Tibial nerve (tissue), 4 donors: ENCODE data around the gene COMMD7. TPM values are rescaled to one million over a fixed set of nuclear protein-coding genes. Genes with fewer than 3 reads are reported as not detected.

Experiments
- DNase-seq, 2 donors: peaks; one replicate each; pipeline ENCODE4 v3.0.0-alpha.2; 2019; ENCODE audit warnings: low spot score in 2 of 2
- H3K27ac ChIP-seq, 4 donors: fragments of 200-600 bp; sonication (generic) in 3 of 4; one replicate each; pipeline ENCODE4 v1.5.1; 2017 to 2019; ENCODE audit warnings: mild to moderate bottlenecking in 1 of 4
- H3K27me3 ChIP-seq, 2 donors: fragments of 200-600 bp; sonication (generic) in 1 of 2; one replicate each; pipeline versions ENCODE4 v1.5.1 to v1.6.0; 2017 to 2019
- H3K36me3 ChIP-seq, 3 donors: fragments of 200-600 bp; sonication (generic); one replicate each; pipeline ENCODE4 v1.5.1; 2018 to 2019
- H3K4me1 ChIP-seq, 4 donors: fragments of 200-600 bp; sonication (generic) in 3 of 4; one replicate each; pipeline ENCODE4 v1.5.1; 2017 to 2019
- H3K4me3 ChIP-seq, 4 donors: fragments of 200-600 bp; sonication (generic) in 3 of 4; one replicate each; pipeline ENCODE4 v1.5.1; 2017 to 2019; ENCODE audit warnings: mild to moderate bottlenecking in 1 of 4, moderate library complexity in 1 of 4
- H3K9me3 ChIP-seq, 4 donors: fragments of 200-600 bp; sonication (generic) in 3 of 4; one replicate each; pipeline ENCODE4 v1.5.1; 2017 to 2019
- EP300 ChIP-seq, 2 donors: sonication (generic); formaldehyde crosslinking; IDR thresholded peaks; one replicate each; pipeline ENCODE4 v1.6.1; 2017; ENCODE audit warnings: antibody characterized with exemption in 2 of 2, mild to moderate bottlenecking in 1 of 2
- POLR2A ChIP-seq, 2 donors: fragments of 450-650 bp; IDR thresholded peaks; one replicate each; pipeline ENCODE4 v1.6.1; 2017; ENCODE audit warnings: antibody characterized with exemption in 2 of 2, mild to moderate bottlenecking in 2 of 2, moderate library complexity in 2 of 2
- WGBS, 2 donors: methylation state at CpG; one replicate each; pipeline ENCODE4 v1.1.5; 2018; 5-methylcytosine and 5-hydroxymethylcytosine counted together
- total RNA-seq, 4 donors: library from RNA; depleted of rRNA; stranded (reverse); fragments of >200 nt; gene quantifications; one replicate each; pipeline ENCODE4 v1.1.0, GENCODE V29; 2016
- TF ChIP-seq, protein P1 (sequence below), 5 experiments: fragments of 200-600 bp in 3 of 5; fragments of 450-650 bp in 2 of 5; sonication (generic) in 3 of 5; IDR thresholded peaks; one replicate each; pipeline ENCODE4 v1.5.1; 2016 to 2019; ENCODE audit warnings: antibody characterized with exemption in 5 of 5, mild to moderate bottlenecking in 3 of 5, moderate library complexity in 2 of 5

COMMD7 gene
- total RNA-seq, 4 donors from 2014 or later = 14.1 to 33.2 (median 17.8) TPM

- 95% methylated on average over 10 of the region's 10 CpGs for WGBS, 2 donors
- TF ChIP-seq, protein P1, sequence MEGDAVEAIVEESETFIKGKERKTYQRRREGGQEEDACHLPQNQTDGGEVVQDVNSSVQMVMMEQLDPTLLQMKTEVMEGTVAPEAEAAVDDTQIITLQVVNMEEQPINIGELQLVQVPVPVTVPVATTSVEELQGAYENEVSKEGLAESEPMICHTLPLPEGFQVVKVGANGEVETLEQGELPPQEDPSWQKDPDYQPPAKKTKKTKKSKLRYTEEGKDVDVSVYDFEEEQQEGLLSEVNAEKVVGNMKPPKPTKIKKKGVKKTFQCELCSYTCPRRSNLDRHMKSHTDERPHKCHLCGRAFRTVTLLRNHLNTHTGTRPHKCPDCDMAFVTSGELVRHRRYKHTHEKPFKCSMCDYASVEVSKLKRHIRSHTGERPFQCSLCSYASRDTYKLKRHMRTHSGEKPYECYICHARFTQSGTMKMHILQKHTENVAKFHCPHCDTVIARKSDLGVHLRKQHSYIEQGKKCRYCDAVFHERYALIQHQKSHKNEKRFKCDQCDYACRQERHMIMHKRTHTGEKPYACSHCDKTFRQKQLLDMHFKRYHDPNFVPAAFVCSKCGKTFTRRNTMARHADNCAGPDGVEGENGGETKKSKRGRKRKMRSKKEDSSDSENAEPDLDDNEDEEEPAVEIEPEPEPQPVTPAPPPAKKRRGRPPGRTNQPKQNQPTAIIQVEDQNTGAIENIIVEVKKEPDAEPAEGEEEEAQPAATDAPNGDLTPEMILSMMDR (IDR thresholded peaks at IDR 0.05) = no peak
- no peak for TF ChIP-seq EP300 (IDR thresholded peaks at IDR 0.05)
- TF ChIP-seq POLR2A (IDR thresholded peaks at IDR 0.05) = no peak
Measured at GRCh38 chr20:32686530-32687179, 56.6 kb downstream of the COMMD7 start.

DNA sequence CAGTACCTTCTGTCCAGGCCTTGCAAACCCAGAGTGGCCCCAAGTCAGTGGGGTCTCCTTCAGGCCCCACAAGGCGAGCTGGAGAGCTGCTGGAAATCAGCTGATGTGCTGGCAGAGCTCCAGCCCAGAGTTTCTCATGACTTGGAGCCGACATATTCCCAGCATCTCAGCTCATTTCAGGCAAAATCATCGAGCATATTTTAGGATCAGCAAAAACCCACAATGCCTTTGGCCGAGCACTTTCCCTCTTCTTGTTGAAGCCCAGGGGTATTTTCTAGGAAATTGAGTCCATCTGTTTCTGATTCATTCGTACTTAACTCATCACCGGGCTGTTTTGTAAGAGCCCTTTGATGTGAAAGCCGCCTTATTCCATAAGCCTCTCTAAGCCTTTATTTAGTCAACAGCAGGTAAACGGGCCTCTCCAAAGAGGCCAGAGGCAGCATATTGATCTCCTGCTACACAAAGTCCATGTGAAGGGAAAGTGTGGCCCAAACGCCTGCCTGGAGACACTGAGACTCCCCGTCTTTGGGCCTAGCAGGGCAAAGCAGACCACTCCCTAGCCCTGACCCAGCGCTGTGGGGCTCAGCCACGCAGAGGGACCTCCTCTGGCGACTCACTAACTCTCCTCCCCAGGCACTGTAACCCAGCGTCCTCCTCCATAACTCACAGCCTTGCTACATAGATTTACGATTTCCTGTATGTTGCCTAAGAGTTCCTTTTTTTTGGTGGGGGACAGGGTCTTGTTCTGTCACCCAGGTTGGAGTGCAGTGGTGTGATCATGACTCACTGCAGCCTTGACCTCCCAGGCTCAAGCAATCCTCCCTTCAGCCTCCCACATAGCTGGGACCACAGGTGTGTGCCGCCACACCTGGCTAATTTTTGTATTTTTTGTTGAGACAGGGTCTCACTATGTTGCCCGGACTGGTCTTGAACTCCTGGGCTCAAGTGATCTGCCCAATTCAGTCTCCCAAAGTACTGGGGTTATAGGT is 57.4 kb downstream of the COMMD7 start:
- TF ChIP-seq, protein P1 (IDR thresholded peaks at IDR 0.05) = no peak
- TF ChIP-seq EP300 (IDR thresholded peaks at IDR 0.05) (peak in 1 of 2 donors; percentile 52), POLR2A (IDR thresholded peaks at IDR 0.05) (no peak)
- peaks cover 0 to 27% (median 4%) of the 10 kb centered on the region in 4 donors for H3K4me1 ChIP-seq
- 29 to 33% methylated on average over 17 of the region's 17 CpGs for WGBS, 2 donors
- peak in 1 of 2 donors; percentile 40 for DNase-seq
- H3K9me3 ChIP-seq = no peaks in the 10 kb centered on the region
- peaks cover 0 to 9% (median 0%) of the 10 kb centered on the region in 3 donors for H3K36me3 ChIP-seq
- H3K4me3 ChIP-seq = no peak overlapping the region
- H3K27ac ChIP-seq = peak overlapping the region in 2 of 4 donors; percentile 53 to 54
- H3K27me3 ChIP-seq = no peaks in the 10 kb centered on the region

More at GRCh38 chr20:32686530-32687179, 56.6 kb downstream of the COMMD7 start:
- H3K4me1 ChIP-seq = peaks cover 0 to 18% (median 4%) of the 10 kb centered on the region in 4 donors
- H3K27me3 ChIP-seq = no peaks in the 10 kb centered on the region
- H3K36me3 ChIP-seq = peaks cover 0 to 14% (median 0%) of the 10 kb centered on the region in 3 donors
- no peak for DNase-seq
- H3K4me3 ChIP-seq = no peak overlapping the region
- H3K27ac ChIP-seq = no peak overlapping the region
- H3K9me3 ChIP-seq = no peaks in the 10 kb centered on the region

DNA sequence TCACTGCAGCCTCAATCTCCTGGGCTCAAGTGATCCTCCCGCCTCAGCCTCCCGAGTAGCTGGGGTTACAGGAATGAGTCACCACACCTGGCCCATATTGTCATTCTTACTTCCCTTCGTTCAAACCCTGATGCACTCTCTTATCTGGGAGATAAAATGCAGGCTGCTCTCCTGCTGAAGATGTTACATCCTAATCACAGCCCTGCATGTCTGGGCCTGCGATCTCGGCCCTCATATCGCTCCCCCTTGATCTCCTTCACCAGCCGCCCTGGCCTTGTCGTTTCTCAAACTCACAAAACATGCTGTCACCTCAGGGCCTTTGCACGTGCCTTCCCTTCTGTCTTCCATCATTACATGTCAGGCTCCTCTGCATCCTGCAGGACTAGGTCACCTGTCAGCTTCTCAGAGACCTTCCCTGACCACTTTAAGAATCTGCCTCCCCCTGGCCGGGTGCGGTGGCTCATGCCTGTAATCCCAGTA is 60.7 kb downstream of the COMMD7 start:
- TF ChIP-seq POLR2A (IDR thresholded peaks at IDR 0.05) (no peak), EP300 (IDR thresholded peaks at IDR 0.05) (no peak)
- TF ChIP-seq, protein P1 (IDR thresholded peaks at IDR 0.05) = no peak
- Histone ChIP-seq H3K36me3 (no peaks in the 10 kb centered on the region), H3K4me3 (no peak overlapping the region), H3K9me3 (no peaks in the 10 kb centered on the region), H3K27ac (no peak overlapping the region), H3K4me1 (peaks cover 0 to 29% (median 4%) of the 10 kb centered on the region in 4 donors), H3K27me3 (no peaks in the 10 kb centered on the region)
- 82 to 93% methylated on average over 11 of the region's 11 CpGs for WGBS, 2 donors
- DNase-seq = no peak

DNA sequence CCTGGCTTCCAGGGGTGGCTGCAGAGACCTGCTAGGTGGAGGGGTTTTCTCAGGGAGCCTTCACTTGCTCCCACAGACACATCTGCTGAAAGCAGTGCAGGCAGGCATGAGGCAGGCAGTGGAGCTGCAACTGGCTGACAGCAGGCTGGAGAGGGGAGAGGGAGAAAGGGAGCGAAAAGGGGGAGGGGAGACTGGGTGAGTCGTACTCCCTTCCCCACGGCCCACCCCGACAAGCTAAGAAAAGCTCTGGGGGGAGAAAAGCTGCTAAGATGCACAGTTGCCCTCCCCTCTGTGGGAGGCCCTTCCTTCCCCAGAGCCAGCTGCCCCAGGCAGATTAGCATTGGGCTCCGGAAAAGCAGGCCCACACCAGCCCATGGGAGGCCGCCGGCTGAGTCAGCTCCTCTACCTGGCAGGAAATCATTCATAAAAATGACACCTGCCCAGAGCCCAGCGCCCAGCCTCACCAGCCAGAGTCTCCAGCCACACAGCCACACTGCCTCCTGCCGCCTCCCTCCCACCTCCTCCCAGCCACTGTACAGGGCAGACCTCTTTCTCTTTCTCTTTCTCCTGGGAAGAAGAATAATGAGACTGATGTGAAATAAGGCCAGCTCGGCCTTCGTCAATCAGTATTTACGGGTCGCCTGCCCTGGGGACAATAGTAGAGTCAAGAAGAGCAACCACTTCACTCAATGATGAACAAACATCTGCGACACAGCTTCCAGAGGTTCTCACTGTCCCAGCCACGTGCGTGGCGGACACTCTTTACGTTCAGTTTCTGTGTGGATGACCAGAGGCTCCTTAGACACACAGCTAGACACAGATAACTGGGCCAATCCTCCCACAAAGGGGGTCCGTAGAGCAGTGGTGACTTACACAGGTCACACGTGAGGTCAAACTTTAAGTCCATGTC is 61.8 kb downstream of the COMMD7 start:
- WGBS, 2 donors = 32 to 45% methylated on average over 17 to 20 of the region's 20 CpGs
- H3K9me3 ChIP-seq = no peaks in the 10 kb centered on the region
- DNase-seq = no peak
- TF ChIP-seq POLR2A (IDR thresholded peaks at IDR 0.05) (no peak), EP300 (IDR thresholded peaks at IDR 0.05) (no peak)
- TF ChIP-seq, protein P1 (IDR thresholded peaks at IDR 0.05) = no peak
- no peaks in the 10 kb centered on the region for H3K27me3 ChIP-seq
- no peaks in the 10 kb centered on the region for H3K36me3 ChIP-seq
- H3K4me1 ChIP-seq = peaks cover 0 to 29% (median 4%) of the 10 kb centered on the region in 4 donors
- no peak overlapping the region for H3K27ac ChIP-seq
- H3K4me3 ChIP-seq = no peak overlapping the region
